GM23338 (cell line): Measurements from ENCODE around the gene FOXC2. TPM values are rescaled to one million over a fixed set of nuclear protein-coding genes. Genes with fewer than 3 reads are reported as not detected.

ENCODE experiments used
- ATAC-seq: fragments of 200-7000 bp; cut with Tn5 transposase; 3 replicates; pipeline ENCODE4 v1.9.1; 2020
- DNase-seq: peaks from one replicate; pipeline ENCODE4 v3.0.0-alpha.2; 2015; ENCODE audit warnings: low spot score
- H2AFZ ChIP-seq: fragments of 200-600 bp; sonication (generic); 2 replicates; pipeline ENCODE4 v1.8.0; 2016; ENCODE audit warnings: antibody characterized with exemption, mild to moderate bottlenecking, moderate library complexity
- H3F3A ChIP-seq: fragments of 200-600 bp; sonication (generic); replicated peaks from 2 replicates; pipeline ENCODE4 v1.8.0; 2017; ENCODE audit warnings: antibody characterized with exemption, mixed run types, low read depth
- H3K27ac ChIP-seq: fragments of 200-600 bp; sonication (generic); 2 replicates; pipeline ENCODE4 v1.6.1; 2016; ENCODE audit warnings: low read depth
- H3K27me3 ChIP-seq: fragments of 200-600 bp; sonication (generic); 2 replicates; pipeline ENCODE4 v1.8.0; 2016; ENCODE audit warnings: mild to moderate bottlenecking, mixed run types, moderate library complexity; ENCODE audit not compliant: insufficient read depth
- H3K36me3 ChIP-seq: fragments of 200-600 bp; sonication (generic); 2 replicates; pipeline ENCODE4 v1.8.0; 2016; ENCODE audit warnings: mild to moderate bottlenecking; ENCODE audit not compliant: insufficient read depth
- H3K4me1 ChIP-seq: fragments of 200-600 bp; sonication (generic); 2 replicates; pipeline ENCODE4 v1.8.0; 2016; ENCODE audit warnings: mild to moderate bottlenecking, moderate library complexity; ENCODE audit not compliant: insufficient read depth
- H3K4me2 ChIP-seq: fragments of 200-600 bp; sonication (generic); 2 replicates; pipeline ENCODE4 v1.7.1; 2017; ENCODE audit warnings: mixed run types
- H3K4me3 ChIP-seq: fragments of 200-600 bp; sonication (generic); 2 replicates; pipeline ENCODE4 v1.6.1; 2016; ENCODE audit warnings: mixed run types
- H3K79me2 ChIP-seq: fragments of 200-600 bp; sonication (generic); replicated peaks from 2 replicates; pipeline ENCODE4 v1.8.0; 2017; ENCODE audit warnings: mild to moderate bottlenecking; ENCODE audit not compliant: insufficient read depth
- H3K9me2 ChIP-seq: fragments of 200-600 bp; sonication (generic); 2 replicates; pipeline ENCODE4 v1.8.0; 2017; ENCODE audit not compliant: insufficient read depth
- H4K20me1 ChIP-seq: fragments of 200-600 bp; sonication (generic); replicated peaks from 2 replicates; pipeline ENCODE4 v1.8.0; 2017; ENCODE audit warnings: mild to moderate bottlenecking; ENCODE audit not compliant: insufficient read depth
- H3K27ac Mint-ChIP-seq: 2 replicates; pipeline ENCODE4 v1.8.0; 2020; ENCODE audit warnings: inconsistent platforms, mild to moderate bottlenecking, moderate library complexity, mixed read lengths
- H3K27me3 Mint-ChIP-seq: 3 replicates; pipeline ENCODE4 v1.8.0; 2022; ENCODE audit warnings: low read depth, mild to moderate bottlenecking, moderate library complexity, mixed read lengths, inconsistent platforms; ENCODE audit not compliant: insufficient read depth, poor library complexity
- H3K36me3 Mint-ChIP-seq: 3 replicates; pipeline ENCODE4 v1.8.0; 2021; ENCODE audit warnings: low read depth, mild to moderate bottlenecking, inconsistent platforms, moderate library complexity, mixed read lengths
- H3K4me1 Mint-ChIP-seq: 3 replicates; pipeline ENCODE4 v1.8.0; 2020; ENCODE audit warnings: mild to moderate bottlenecking, inconsistent platforms, mixed read lengths
- H3K4me3 Mint-ChIP-seq: 3 replicates; pipeline ENCODE4 v1.8.0; 2021; ENCODE audit warnings: moderate library complexity, mild to moderate bottlenecking, inconsistent platforms, mixed read lengths
- H3K9me3 Mint-ChIP-seq: 3 replicates; pipeline ENCODE4 v1.8.0; 2020; ENCODE audit warnings: moderate library complexity, mild to moderate bottlenecking, inconsistent platforms, mixed read lengths
- CREB1 ChIP-seq: fragments of 250-450 bp; sonication (Bioruptor Pico); IDR thresholded peaks from 2 replicates; pipeline ENCODE4 v1.5.0; 2020; ENCODE audit warnings: low read depth, mild to moderate bottlenecking, moderate library complexity
- CTCF ChIP-seq, 2 experiments: fragments of 200-600 bp in 1 of 2; sonication (generic) in 1 of 2; conservative IDR thresholded peaks; 2 replicates each; pipeline versions ENCODE4 v1.5.1 to v1.6.1; 2016 to 2017; ENCODE audit warnings: antibody characterized with exemption in 2 of 2, low read depth in 2 of 2, mild to moderate bottlenecking in 2 of 2, moderate library complexity in 1 of 2
- ETS1 ChIP-seq: IDR thresholded peaks from 2 replicates; pipeline ENCODE4 v1.6.1; 2016; ENCODE audit warnings: antibody characterized with exemption
- EZH2 ChIP-seq: fragments of 200-600 bp; sonication (generic); IDR thresholded peaks from one replicate; pipeline ENCODE4 v1.8.0; 2017; ENCODE audit warnings: antibody characterized with exemption, mild to moderate bottlenecking, low read depth; ENCODE audit not compliant: unreplicated experiment
- EZH2phosphoT487 ChIP-seq: fragments of 200-600 bp; sonication (generic); IDR thresholded peaks from one replicate; pipeline ENCODE4 v1.8.1; 2018; ENCODE audit warnings: antibody characterized with exemption; ENCODE audit not compliant: unreplicated experiment
- JUNB ChIP-seq: IDR thresholded peaks from one replicate; pipeline ENCODE4 v1.6.1; 2016; ENCODE audit warnings: antibody characterized with exemption; ENCODE audit not compliant: unreplicated experiment
- NANOG ChIP-seq: IDR thresholded peaks from 2 replicates; pipeline ENCODE4 v1.6.1; 2016; ENCODE audit warnings: antibody characterized with exemption, borderline replicate concordance
- POLR2AphosphoS5 ChIP-seq: IDR thresholded peaks from 2 replicates; pipeline ENCODE4 v1.6.1; 2016; ENCODE audit warnings: antibody characterized with exemption, low read depth
- REST ChIP-seq: IDR thresholded peaks from one replicate; pipeline ENCODE4 v1.6.1; 2018; ENCODE audit warnings: antibody characterized with exemption; ENCODE audit not compliant: unreplicated experiment
- STAT1 ChIP-seq: IDR thresholded peaks from one replicate; pipeline ENCODE4 v1.6.1; 2016; ENCODE audit warnings: antibody characterized with exemption; ENCODE audit not compliant: unreplicated experiment
- ZNF114 ChIP-seq: fragments of 250-450 bp; sonication (Bioruptor Pico); IDR thresholded peaks from 2 replicates; pipeline ENCODE4 v1.5.0; 2020; ENCODE audit warnings: mild to moderate bottlenecking, moderate library complexity
- ZNF331 ChIP-seq: fragments of 250-450 bp; sonication (Bioruptor Pico); IDR thresholded peaks from 2 replicates; pipeline ENCODE4 v1.5.0; 2020; ENCODE audit warnings: low read depth, mild to moderate bottlenecking, moderate library complexity
- ZNF462 ChIP-seq: fragments of 250-450 bp; sonication (Bioruptor Pico); IDR thresholded peaks from 2 replicates; pipeline ENCODE4 v1.5.0; 2020; ENCODE audit warnings: mild to moderate bottlenecking, moderate library complexity
- polyA plus RNA-seq: library from polyadenylated mRNA; unstranded; fragments of >200 nt; fragmentation: Nextera tagmentation; extraction: Ambion mirVana; gene quantifications from 2 replicates; pipeline ENCODE4 v1.2.1, GENCODE V29; 2016
- total RNA-seq: library from RNA; depleted of rRNA; stranded (reverse); fragments of >200 nt; shearing (Covaris generic); gene quantifications from 2 replicates; pipeline ENCODE4 v1.2.3, GENCODE V29; 2014

FOXC2 gene
- total and polyA plus RNA-seq, 2 experiments from 2014 or later = 0.16 TPM; not detected in 1

- no peak for TF ChIP-seq REST
These were observed 34.7 kb downstream of the FOXC2 start (continued) for GRCh38 chr16:86601356-86601755.

- Histone ChIP-seq H4K20me1 (no peaks in the 10 kb centered on the region), H3K36me3 (no peaks in the 10 kb centered on the region), H3F3A (no peaks in the 10 kb centered on the region), H3K27me3 (no peaks in the 10 kb centered on the region), H2AFZ (no peak overlapping the region), H3K4me2 (no peak overlapping the region), H3K4me3 (no peak overlapping the region), H3K9me2 (no peaks in the 10 kb centered on the region), H3K79me2 (no peaks in the 10 kb centered on the region), H3K4me1 (no peaks in the 10 kb centered on the region), H3K27ac (no peak overlapping the region)
- no peak for DNase-seq
- H3K9me3 Mint-ChIP-seq = peaks cover 2% of the 10 kb centered on the region; the same call in 1 of the 3 replicates
- H3K27ac Mint-ChIP-seq = no peak overlapping the region
- no peak overlapping the region for H3K4me3 Mint-ChIP-seq
- H3K27me3 Mint-ChIP-seq = peaks cover 4% of the 10 kb centered on the region
- ATAC-seq = no peak
- no peaks in the 10 kb centered on the region for H3K36me3 Mint-ChIP-seq
- no peaks in the 10 kb centered on the region; the same call in 2 of the 3 replicates for H3K4me1 Mint-ChIP-seq
- TF ChIP-seq NANOG (no peak), EZH2phosphoT487 (no peak), CTCF (conservative IDR thresholded peaks at IDR 0.05; ENCODE audit: low read depth in 2 of 2) (no peak), JUNB (no peak), ZNF462 (no peak), ZNF114 (CRISPR knock-in tag) (no peak), CREB1 (no peak), EZH2 (no peak), ETS1 (no peak), ZNF331 (no peak), POLR2AphosphoS5 (no peak), STAT1 (no peak)
These were observed 35.9 kb downstream of the FOXC2 start for GRCh38 chr16:86602521-86602920.
